NCI-H82 treated with DMSO at 0.1 percent for 48 hours (cell line): ENCODE measurements around the gene PSKH1.
"Not testable (repeated sequence)": the region's sequence is repeated elsewhere in the genome, so short reads cannot be mapped to it uniquely, and the experiment has no call there.

ENCODE experiments used
- DNase-seq: peaks from one replicate; lab custom pipeline; 2025; ENCODE audit not compliant: unreplicated experiment; lab: John Stamatoyannopoulos, UW

The PSKH1 gene

GRCh38 chr16:67885976-67886375, 7.1 kb upstream of the PSKH1 start:
- no peak for DNase-seq

- DNase-seq, result no peak
Measured at GRCh38 chr16:67886387-67886786, 6.7 kb upstream of the PSKH1 start.

- no peak for DNase-seq
Measured at GRCh38 chr16:67888331-67888730, 4.7 kb upstream of the PSKH1 start.

GRCh38 chr16:67892375-67892774, 679 bp upstream of the PSKH1 start:
- no peak for DNase-seq

- no peak for DNase-seq
Measured at GRCh38 chr16:67893743-67894399, 817 bp downstream of the PSKH1 start.

GRCh38 chr16:67897231-67897630, 4.2 kb downstream of the PSKH1 start:
- DNase-seq, result no peak

- no peak for DNase-seq
Measured at GRCh38 chr16:67901734-67902133, 8.7 kb downstream of the PSKH1 start.

GRCh38 chr16:67902831-67903230, 9.8 kb downstream of the PSKH1 start:
- DNase-seq, result no peak

GRCh38 chr16:67907397-67908180, 14.5 kb downstream of the PSKH1 start:
- DNase-seq, result no peak

- DNase-seq, result no peak
Measured at GRCh38 chr16:67909056-67909742, 16.1 kb downstream of the PSKH1 start.

- no peak for DNase-seq
Measured at GRCh38 chr16:67910158-67910557, 17.1 kb downstream of the PSKH1 start.

- no peak for DNase-seq
Measured at GRCh38 chr16:67914758-67915495, 21.9 kb downstream of the PSKH1 start.

- not testable (repeated sequence) for DNase-seq
Measured at GRCh38 chr16:67915496-67915769, 22.4 kb downstream of the PSKH1 start.

- no peak for DNase-seq
Measured at GRCh38 chr16:67915831-67916723, 23.0 kb downstream of the PSKH1 start.

- DNase-seq, result no peak
Measured at GRCh38 chr16:67917140-67917851, 24.2 kb downstream of the PSKH1 start.

- no peak for DNase-seq
Measured at GRCh38 chr16:67917852-67918236, 24.8 kb downstream of the PSKH1 start.

- DNase-seq, result no peak
Measured at GRCh38 chr16:67919622-67920221, 26.7 kb downstream of the PSKH1 start.

GRCh38 chr16:67922221-67922620, 29.2 kb downstream of the PSKH1 start:
- DNase-seq, result no peak

- no peak for DNase-seq
Measured at GRCh38 chr16:67922740-67923139, 29.7 kb downstream of the PSKH1 start.
